Sigmoid colon (tissue), 3 donors: ENCODE measurements around the gene MRPL40.

Source experiments
- POLR2A ChIP-seq, 2 donors: fragments of 450-650 bp; IDR thresholded peaks; one replicate each; pipeline ENCODE4 v1.6.1; 2016; ENCODE audit warnings: antibody characterized with exemption in 2 of 2, mild to moderate bottlenecking in 2 of 2, moderate library complexity in 2 of 2
- TF ChIP-seq, protein P1 (sequence below), 4 experiments: fragments of 450-650 bp in 3 of 4; fragments of 200-600 bp in 1 of 4; IDR thresholded peaks; one replicate each; pipeline ENCODE4 v1.5.1; 2016 to 2019; ENCODE audit warnings: antibody characterized with exemption in 4 of 4, mild to moderate bottlenecking in 3 of 4, moderate library complexity in 2 of 4

DNA sequence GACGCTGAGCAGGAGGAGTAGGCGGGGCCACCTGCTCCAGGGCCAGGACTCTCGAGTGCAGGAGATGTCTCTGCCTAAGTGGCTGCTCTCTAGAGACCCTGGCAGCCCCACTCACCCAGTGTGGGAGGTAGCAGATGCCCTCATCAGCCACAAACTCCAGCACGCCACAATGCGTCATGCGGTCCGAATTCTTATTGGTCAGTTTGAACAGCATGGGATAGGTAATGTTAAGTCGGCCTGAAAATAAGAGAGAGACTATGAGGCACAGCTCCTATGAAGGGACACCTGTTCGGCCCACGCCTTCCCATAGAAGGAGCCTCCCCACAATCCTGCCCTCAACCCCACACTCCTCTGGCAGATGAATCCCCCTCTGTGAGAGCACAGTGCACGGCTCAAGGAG is 39.2 kb downstream of the MRPL40 start:
- no peak for TF ChIP-seq POLR2A (IDR thresholded peaks at IDR 0.05)
- TF ChIP-seq, protein P1, sequence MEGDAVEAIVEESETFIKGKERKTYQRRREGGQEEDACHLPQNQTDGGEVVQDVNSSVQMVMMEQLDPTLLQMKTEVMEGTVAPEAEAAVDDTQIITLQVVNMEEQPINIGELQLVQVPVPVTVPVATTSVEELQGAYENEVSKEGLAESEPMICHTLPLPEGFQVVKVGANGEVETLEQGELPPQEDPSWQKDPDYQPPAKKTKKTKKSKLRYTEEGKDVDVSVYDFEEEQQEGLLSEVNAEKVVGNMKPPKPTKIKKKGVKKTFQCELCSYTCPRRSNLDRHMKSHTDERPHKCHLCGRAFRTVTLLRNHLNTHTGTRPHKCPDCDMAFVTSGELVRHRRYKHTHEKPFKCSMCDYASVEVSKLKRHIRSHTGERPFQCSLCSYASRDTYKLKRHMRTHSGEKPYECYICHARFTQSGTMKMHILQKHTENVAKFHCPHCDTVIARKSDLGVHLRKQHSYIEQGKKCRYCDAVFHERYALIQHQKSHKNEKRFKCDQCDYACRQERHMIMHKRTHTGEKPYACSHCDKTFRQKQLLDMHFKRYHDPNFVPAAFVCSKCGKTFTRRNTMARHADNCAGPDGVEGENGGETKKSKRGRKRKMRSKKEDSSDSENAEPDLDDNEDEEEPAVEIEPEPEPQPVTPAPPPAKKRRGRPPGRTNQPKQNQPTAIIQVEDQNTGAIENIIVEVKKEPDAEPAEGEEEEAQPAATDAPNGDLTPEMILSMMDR (IDR thresholded peaks at IDR 0.05), result no peak
